ENCODE results near the gene TAOK2. TPM values are rescaled to one million over a fixed set of nuclear protein-coding genes. Genes with fewer than 3 reads are reported as not detected.

Gene TAOK2
- total and polyA plus RNA-seq, 2 experiments from 2014 or later, result 24.5 to 33.4 TPM

DNA sequence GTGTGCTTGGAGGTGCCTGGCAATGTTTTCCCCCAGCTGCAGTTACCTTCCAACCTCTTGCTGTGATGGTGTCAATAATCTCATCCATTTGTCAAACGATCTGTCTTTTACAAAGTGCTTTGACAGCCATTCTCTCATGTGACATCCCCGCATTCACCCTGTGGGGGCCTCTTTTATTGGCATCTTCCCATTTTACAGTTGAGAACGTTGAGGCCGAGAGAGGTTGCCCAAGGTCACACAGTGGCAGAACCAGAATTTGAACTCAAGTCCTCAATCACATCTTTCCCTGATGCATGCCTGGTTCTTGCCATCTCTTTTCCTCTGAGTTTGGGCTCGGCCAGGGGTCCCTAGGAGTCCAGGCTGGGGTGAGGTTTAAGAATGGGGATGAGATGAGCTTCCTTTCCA is 1.5 kb downstream of the TAOK2 start:
- Histone ChIP-seq H3K4me2 (peak overlapping the region; percentile 99), H3K27me3 (no peaks in the 10 kb centered on the region), H4K20me1 (ENCODE audit: insufficient read depth, poor library complexity, severe bottlenecking) (peaks cover 43% of the 10 kb centered on the region), H2AFZ (no peak overlapping the region), H3K36me3 (replicated peaks; ENCODE audit: insufficient read depth, low read depth) (no peaks in the 10 kb centered on the region), H3K4me1 (ENCODE audit: insufficient read depth) (peaks cover 20% of the 10 kb centered on the region), H3K79me2 (peaks cover 41% of the 10 kb centered on the region), H3K4me3 (peak overlapping the region; percentile 95), H3K9me2 (replicated peaks; ENCODE audit: insufficient read depth) (no peaks in the 10 kb centered on the region), H3K27ac (no peak overlapping the region), H3K9me3 (ENCODE audit: low read depth) (no peaks in the 10 kb centered on the region)
- TF ChIP-seq EZH2 (IDR thresholded peaks at IDR 0.05; ENCODE audit: borderline replicate concordance) (no peak), EZH2phosphoT487 (IDR thresholded peaks at IDR 0.05; ENCODE audit: low read depth, severe bottlenecking, unreplicated experiment) (no peak)
- TF ChIP-seq, protein P1, sequence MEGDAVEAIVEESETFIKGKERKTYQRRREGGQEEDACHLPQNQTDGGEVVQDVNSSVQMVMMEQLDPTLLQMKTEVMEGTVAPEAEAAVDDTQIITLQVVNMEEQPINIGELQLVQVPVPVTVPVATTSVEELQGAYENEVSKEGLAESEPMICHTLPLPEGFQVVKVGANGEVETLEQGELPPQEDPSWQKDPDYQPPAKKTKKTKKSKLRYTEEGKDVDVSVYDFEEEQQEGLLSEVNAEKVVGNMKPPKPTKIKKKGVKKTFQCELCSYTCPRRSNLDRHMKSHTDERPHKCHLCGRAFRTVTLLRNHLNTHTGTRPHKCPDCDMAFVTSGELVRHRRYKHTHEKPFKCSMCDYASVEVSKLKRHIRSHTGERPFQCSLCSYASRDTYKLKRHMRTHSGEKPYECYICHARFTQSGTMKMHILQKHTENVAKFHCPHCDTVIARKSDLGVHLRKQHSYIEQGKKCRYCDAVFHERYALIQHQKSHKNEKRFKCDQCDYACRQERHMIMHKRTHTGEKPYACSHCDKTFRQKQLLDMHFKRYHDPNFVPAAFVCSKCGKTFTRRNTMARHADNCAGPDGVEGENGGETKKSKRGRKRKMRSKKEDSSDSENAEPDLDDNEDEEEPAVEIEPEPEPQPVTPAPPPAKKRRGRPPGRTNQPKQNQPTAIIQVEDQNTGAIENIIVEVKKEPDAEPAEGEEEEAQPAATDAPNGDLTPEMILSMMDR (IDR thresholded peaks at IDR 0.05; ENCODE audit: poor library complexity), result no peak
- WGBS (ENCODE audit: low lambda C conversion rate, missing lambda C conversion rate), result 74% methylated on average over 5 of the region's 5 CpGs
- no peak for DNase-seq (ENCODE audit: low spot score)

DNA sequence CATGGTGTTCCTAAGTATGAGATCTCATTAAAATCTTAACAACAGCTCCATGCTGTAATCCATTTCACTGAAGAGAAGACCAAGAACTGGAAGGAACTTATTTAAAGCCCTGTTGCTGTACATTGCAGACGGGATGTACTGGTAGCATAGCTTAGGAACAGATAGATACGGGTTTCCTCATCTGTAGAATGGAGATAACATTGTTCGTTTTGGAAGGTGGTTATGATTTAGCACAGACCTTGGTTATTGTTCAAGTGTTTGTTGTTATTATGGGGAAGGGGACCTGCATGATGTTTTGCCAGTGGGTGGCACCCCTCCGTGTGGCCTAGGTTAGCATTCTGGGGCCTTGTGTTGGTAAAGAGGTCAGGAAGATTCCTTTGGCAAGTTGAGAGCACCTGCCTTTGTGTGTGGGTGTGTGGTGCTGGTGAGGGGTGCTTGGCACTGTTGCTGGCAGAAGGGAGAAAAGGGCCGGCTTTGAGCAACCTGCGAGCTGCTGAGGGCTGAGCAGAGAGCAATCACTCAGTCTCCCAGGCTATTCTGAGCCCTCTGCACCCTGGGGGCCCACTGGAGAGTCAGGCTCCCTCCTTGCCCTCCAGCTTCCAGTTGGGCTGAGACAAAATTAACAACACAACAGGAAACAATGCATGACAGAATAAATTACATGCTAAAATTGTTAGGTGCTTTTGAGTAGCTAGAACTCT is 2.3 kb downstream of the TAOK2 start:
- no peak overlapping the region for H3K27ac ChIP-seq
- no peak for DNase-seq (ENCODE audit: low spot score)
- TF ChIP-seq, protein P1 (IDR thresholded peaks at IDR 0.05; ENCODE audit: poor library complexity), result no peak
- no peak for TF ChIP-seq EZH2phosphoT487 (IDR thresholded peaks at IDR 0.05; ENCODE audit: low read depth, severe bottlenecking, unreplicated experiment)
- no peak for TF ChIP-seq EZH2 (IDR thresholded peaks at IDR 0.05; ENCODE audit: borderline replicate concordance)
- no peaks in the 10 kb centered on the region for H3K36me3 ChIP-seq (replicated peaks; ENCODE audit: insufficient read depth, low read depth)
- H3K79me2 ChIP-seq, result peaks cover 41% of the 10 kb centered on the region
- H3K4me1 ChIP-seq (ENCODE audit: insufficient read depth), result peaks cover 20% of the 10 kb centered on the region
- H3K4me2 ChIP-seq, result peak overlapping the region; percentile 99
- H4K20me1 ChIP-seq (ENCODE audit: insufficient read depth, poor library complexity, severe bottlenecking), result peaks cover 43% of the 10 kb centered on the region
- peak overlapping the region; percentile 8 for H3K4me3 ChIP-seq
- H3K9me3 ChIP-seq (ENCODE audit: low read depth), result no peaks in the 10 kb centered on the region
- H3K27me3 ChIP-seq, result no peaks in the 10 kb centered on the region
- WGBS (ENCODE audit: low lambda C conversion rate, missing lambda C conversion rate), result 35% methylated on average over 6 of the region's 6 CpGs
- H3K9me2 ChIP-seq (replicated peaks; ENCODE audit: insufficient read depth), result no peaks in the 10 kb centered on the region
- H2AFZ ChIP-seq, result no peak overlapping the region

DNA sequence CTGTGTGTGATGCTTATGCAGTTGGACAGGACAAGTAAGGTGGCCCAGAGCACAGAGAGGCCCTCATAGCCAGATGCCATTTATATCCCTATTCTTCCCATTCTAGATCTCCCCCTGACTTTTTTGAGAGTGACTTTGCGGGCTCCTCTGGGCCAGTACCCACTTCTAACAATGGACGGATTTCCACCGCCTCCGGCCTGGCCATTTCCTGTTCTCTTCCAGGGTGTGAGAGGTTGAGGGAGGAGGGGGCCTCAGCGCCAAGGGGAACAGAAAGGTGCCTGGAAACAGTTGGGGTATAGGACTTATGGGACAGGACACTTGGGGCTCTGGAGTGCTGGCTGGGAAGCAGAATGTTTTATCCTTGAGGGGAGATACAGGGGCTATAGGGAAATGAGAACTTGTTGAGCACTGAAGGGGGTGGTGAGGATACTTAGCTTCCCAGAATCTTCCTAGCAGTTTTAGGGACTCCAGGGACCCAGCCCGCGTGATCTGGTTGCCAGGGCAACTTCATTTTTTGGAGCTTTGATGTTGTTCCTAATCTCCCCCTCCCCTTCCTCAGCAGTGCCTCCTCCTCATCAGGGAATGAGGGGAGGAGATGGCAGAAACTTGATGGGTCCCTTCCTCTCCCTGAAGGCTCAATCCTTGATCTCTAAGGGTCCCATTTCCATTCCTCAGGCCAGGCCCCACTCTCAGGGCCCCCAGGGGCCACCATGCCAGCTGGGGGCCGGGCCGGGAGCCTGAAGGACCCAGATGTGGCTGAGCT is 3.6 kb downstream of the TAOK2 start:
- WGBS (ENCODE audit: low lambda C conversion rate, missing lambda C conversion rate), result 83% methylated on average over 9 of the region's 9 CpGs
- H3K79me2 ChIP-seq, result peaks cover 41% of the 10 kb centered on the region
- TF ChIP-seq EZH2 (IDR thresholded peaks at IDR 0.05; ENCODE audit: borderline replicate concordance), result no peak
- TF ChIP-seq, protein P1 (IDR thresholded peaks at IDR 0.05; ENCODE audit: poor library complexity), result no peak
- TF ChIP-seq EZH2phosphoT487 (IDR thresholded peaks at IDR 0.05; ENCODE audit: low read depth, severe bottlenecking, unreplicated experiment), result no peak
- no peak for DNase-seq (ENCODE audit: low spot score)
- H3K27me3 ChIP-seq, result no peaks in the 10 kb centered on the region
- H3K36me3 ChIP-seq (replicated peaks; ENCODE audit: insufficient read depth, low read depth), result no peaks in the 10 kb centered on the region
- no peaks in the 10 kb centered on the region for H3K9me3 ChIP-seq (ENCODE audit: low read depth)
- no peak overlapping the region for H3K27ac ChIP-seq
- H3K9me2 ChIP-seq (replicated peaks; ENCODE audit: insufficient read depth), result no peaks in the 10 kb centered on the region
- H4K20me1 ChIP-seq (ENCODE audit: insufficient read depth, poor library complexity, severe bottlenecking), result peaks cover 43% of the 10 kb centered on the region
- H3K4me3 ChIP-seq, result no peak overlapping the region
- H3K4me2 ChIP-seq, result peak overlapping the region; percentile 99
- peaks cover 20% of the 10 kb centered on the region for H3K4me1 ChIP-seq (ENCODE audit: insufficient read depth)
- H2AFZ ChIP-seq, result no peak overlapping the region
